Activated naive CD4-positive, alpha-beta T cell treated with Interleukin-2 at 50 U/mL for 16 hours (primary cell): ENCODE results near the gene PRKAR1B.
"Not testable (repeated sequence)": the region's sequence is repeated elsewhere in the genome, so short reads cannot be mapped to it uniquely, and the experiment has no call there.

Experiments
- DNase-seq: peaks from one replicate; pipeline ENCODE4 v3.0.0-alpha.2; 2020

Gene PRKAR1B

GRCh38 chr7:552151-552867, 174.8 kb downstream of the PRKAR1B start:
- not testable (repeated sequence) for DNase-seq

GRCh38 chr7:551615-551970, 175.5 kb downstream of the PRKAR1B start:
- not testable (repeated sequence) for DNase-seq

- DNase-seq, result no peak
Observed at GRCh38 chr7:550881-551614, 176.0 kb downstream of the PRKAR1B start.

GRCh38 chr7:549891-550625, 177.0 kb downstream of the PRKAR1B start:
- no peak for DNase-seq

- no peak for DNase-seq
Observed at GRCh38 chr7:549066-549890, 177.8 kb downstream of the PRKAR1B start.

- DNase-seq, result no peak
Observed at GRCh38 chr7:548401-548800, 178.7 kb downstream of the PRKAR1B start.

GRCh38 chr7:545470-545869, 181.6 kb downstream of the PRKAR1B start:
- no peak for DNase-seq

GRCh38 chr7:544338-545221, 182.5 kb downstream of the PRKAR1B start:
- DNase-seq, result no peak

GRCh38 chr7:543501-544337, 183.4 kb downstream of the PRKAR1B start:
- DNase-seq, result no peak

- DNase-seq, result peak; percentile 12
Observed at GRCh38 chr7:542713-543500, 184.2 kb downstream of the PRKAR1B start.

- no peak for DNase-seq
Observed at GRCh38 chr7:542131-542712, 184.9 kb downstream of the PRKAR1B start.

- DNase-seq, result no peak
Observed at GRCh38 chr7:541661-542060, 185.4 kb downstream of the PRKAR1B start.

- no peak for DNase-seq
Observed at GRCh38 chr7:540997-541396, 186.1 kb downstream of the PRKAR1B start.

GRCh38 chr7:540579-540978, 186.5 kb downstream of the PRKAR1B start:
- no peak for DNase-seq

GRCh38 chr7:539731-540411, 187.2 kb downstream of the PRKAR1B start:
- no peak for DNase-seq

- no peak for DNase-seq
Observed at GRCh38 chr7:538764-539685, 188.1 kb downstream of the PRKAR1B start.

GRCh38 chr7:537911-538634, 189.0 kb downstream of the PRKAR1B start:
- no peak for DNase-seq
